Panc1 (cell line): Measurements from ENCODE around the gene PKIB. TPM values are rescaled to one million over a fixed set of nuclear protein-coding genes. Genes with fewer than 3 reads are reported as not detected.
A peak's percentile ranks its signal among the peaks of the same experiment; 100 is the strongest.

Experiments
- ATAC-seq: fragments of 200-7000 bp; cut with Tn5 transposase; 2 replicates; pipeline ENCODE4 v1.9.1; 2020; ENCODE audit warnings: mild to moderate bottlenecking, moderate library complexity
- BruUV-seq: library from RNA; stranded (reverse); fragments of 400-500 nt; replicated peaks from 2 replicates; lab custom pipeline; 2021; lab: Mats Ljungman, UMichigan
- CTCF ChIA-PET: fragments of 300-600 bp; sonication (Branson Sonifier 250); formaldehyde crosslinking; loops from one replicate; lab custom pipeline; 2022; ENCODE audit warnings: antibody characterized with exemption; lab: Charles Lee
- POLR2A ChIA-PET: fragments of 300-600 bp; sonication (Branson Sonifier 250); formaldehyde crosslinking; loops from one replicate; lab custom pipeline; 2022; ENCODE audit warnings: antibody characterized with exemption; lab: Charles Lee
- DNase-seq: peaks from one replicate; pipeline ENCODE4 v3.0.0-alpha.2; 2010; ENCODE audit warnings: low read depth, low spot score
- H3K27ac ChIP-seq: 2 replicates; pipeline ENCODE4 v1.5.1; 2011; ENCODE audit warnings: mild to moderate bottlenecking, low read length, inconsistent platforms
- H3K27me3 ChIP-seq: fragments of 200-500 bp; sonication (Bioruptor generic); 2 replicates; pipeline ENCODE4 v1.6.0; 2014; ENCODE audit warnings: low read length, inconsistent platforms; ENCODE audit not compliant: control insufficient read depth, insufficient read depth
- H3K36me3 ChIP-seq: fragments of 200-500 bp; sonication (Bioruptor generic); 2 replicates; pipeline ENCODE4 v1.5.1; 2014; ENCODE audit warnings: inconsistent platforms, mild to moderate bottlenecking, low read length, moderate library complexity; ENCODE audit not compliant: control insufficient read depth, insufficient read depth
- H3K4me1 ChIP-seq: 2 replicates; pipeline ENCODE4 v1.5.1; 2011; ENCODE audit warnings: inconsistent platforms, mild to moderate bottlenecking, low read length, moderate library complexity; ENCODE audit not compliant: control insufficient read depth, insufficient read depth
- H3K4me3 ChIP-seq, 2 experiments: 2 replicates each; pipeline ENCODE4 v1.5.1; 2011 to 2012; ENCODE audit warnings: low read depth in 2 of 2, low read length in 2 of 2, mild to moderate bottlenecking in 2 of 2, inconsistent platforms in 1 of 2, moderate library complexity in 1 of 2
- H3K9me3 ChIP-seq: fragments of 200-500 bp; sonication (Bioruptor generic); 2 replicates; pipeline ENCODE4 v1.5.1; 2014; ENCODE audit warnings: low read depth, mild to moderate bottlenecking, inconsistent platforms, low read length, moderate library complexity; ENCODE audit not compliant: control insufficient read depth, insufficient read depth
- CTCF ChIP-seq: fragments of 450-650 bp; IDR thresholded peaks from 2 replicates; pipeline ENCODE4 v1.5.1; 2017; ENCODE audit warnings: mild to moderate bottlenecking
- POLR2AphosphoS5 ChIP-seq: IDR thresholded peaks from 2 replicates; pipeline ENCODE4 v1.6.1; 2012; ENCODE audit warnings: mild to moderate bottlenecking, low read depth, low read length, moderate library complexity
- REST ChIP-seq, 2 experiments: IDR thresholded peaks; 2 replicates each; pipeline ENCODE4 v1.6.1; 2011 to 2012; ENCODE audit warnings: low read depth in 2 of 2, control low read depth in 1 of 2, low read length in 1 of 2, mild to moderate bottlenecking in 1 of 2, moderate library complexity in 1 of 2; ENCODE audit not compliant: insufficient read depth in 1 of 2
- SIN3A ChIP-seq: IDR thresholded peaks from 2 replicates; pipeline ENCODE4 v1.6.1; 2012; ENCODE audit warnings: low read depth, mild to moderate bottlenecking, low read length, moderate library complexity, borderline replicate concordance; ENCODE audit not compliant: insufficient read depth
- TCF7L2 ChIP-seq: IDR thresholded peaks from 2 replicates; pipeline ENCODE4 v1.6.1; 2011; ENCODE audit warnings: mild to moderate bottlenecking, low read depth, low read length, inconsistent platforms
- in situ Hi-C: cut with HindIII; loops from 2 replicates; pipeline ENCODE4 v1.10.0; 2016; ENCODE audit warnings: low sequenced_read_pairs, low pct_unique_long_range_greater_than_20kb
- intact Hi-C: fragments of 100-400 bp; cut with micrococcal nuclease; formaldehyde crosslinking; loops from one replicate; pipeline ENCODE4 v1.10.0; 2022; ENCODE audit not compliant: unreplicated experiment
- total RNA-seq: library from RNA; stranded (reverse); gene quantifications from one replicate; pipeline ENCODE4 v1.2.1, GENCODE V29; 2021; ENCODE audit not compliant: unreplicated experiment

Gene PKIB
- total RNA-seq, 1 experiment from 2014 or later, result 1.1 TPM

DNA sequence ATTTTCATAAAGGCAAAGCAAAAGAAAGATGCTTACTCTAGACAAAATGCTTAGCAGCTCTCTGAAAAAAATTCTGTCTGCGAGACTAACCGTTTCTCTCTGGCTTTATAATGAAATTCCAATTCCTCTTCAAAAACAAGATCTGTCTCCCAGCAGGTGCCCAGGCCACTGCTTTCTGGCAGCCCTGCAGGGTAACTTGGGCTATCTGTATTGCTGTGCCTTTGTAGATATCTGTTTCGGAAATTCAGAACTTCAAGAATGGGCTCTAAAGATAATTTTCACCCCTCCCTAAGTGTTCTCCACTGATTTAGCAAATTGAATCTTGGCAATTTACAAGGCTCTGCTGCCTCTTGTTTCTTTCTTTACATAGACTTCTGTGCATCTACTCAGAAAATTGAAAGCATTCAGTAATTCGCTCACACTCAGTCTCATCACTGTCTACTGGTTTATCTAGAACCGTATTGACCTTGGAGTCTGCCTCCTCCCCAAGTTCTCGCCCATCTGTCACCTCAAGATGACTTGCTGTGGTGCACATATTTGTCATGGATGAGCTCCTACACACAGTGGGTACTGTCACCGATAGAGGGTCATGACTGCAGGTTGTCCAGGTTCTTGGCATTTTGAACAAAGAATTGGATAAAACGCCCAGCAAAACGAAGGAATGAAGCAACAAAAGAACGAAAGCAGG, 142.9 kb downstream of the PKIB start:
- Histone ChIP-seq H3K36me3 (no peaks in the 10 kb centered on the region), H3K4me3 (peak overlapping the region in 1 of 2 experiments; percentile 17; a peak in 1 of 4 replicates), H3K4me1 (no peaks in the 10 kb centered on the region), H3K9me3 (no peaks in the 10 kb centered on the region), H3K27me3 (no peaks in the 10 kb centered on the region), H3K27ac (no peak overlapping the region)
- no TSS peak for BruUV-seq
- in situ Hi-C loops (no loop called here), intact Hi-C loops (no loop called here)
- CTCF ChIA-PET, result no interaction called here
- DNase-seq (no peak), ATAC-seq (no peak)
- POLR2A ChIA-PET, result no interaction called here
- TF ChIP-seq TCF7L2 (no peak), REST (IDR thresholded peaks at IDR 0.05; ENCODE audit: insufficient read depth in 1 of 2, low read depth in 2 of 2, low read length in 1 of 2) (no peak)

DNA sequence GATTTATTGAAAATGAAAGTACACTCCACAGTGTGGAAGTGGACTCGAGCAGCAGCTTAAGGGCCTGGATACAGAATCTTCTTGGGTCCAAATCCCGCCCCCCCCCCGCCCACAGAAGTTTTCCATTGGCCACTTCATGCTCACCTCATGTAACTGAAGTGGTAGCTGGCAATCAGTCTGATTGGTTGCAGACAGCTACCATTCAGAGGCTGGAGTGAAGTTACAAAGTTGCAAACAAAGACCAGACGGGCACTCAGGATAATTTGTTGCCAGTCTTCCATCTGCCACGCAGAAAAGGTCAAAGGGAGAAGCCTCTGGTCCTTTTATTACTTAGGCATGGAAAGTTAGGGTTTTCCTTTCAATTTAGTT, 143.5 kb downstream of the PKIB start:
- Histone ChIP-seq H3K4me3 (peak overlapping the region in 1 of 2 experiments; percentile 17; a peak in 2 of 4 replicates), H3K9me3 (no peaks in the 10 kb centered on the region), H3K36me3 (no peaks in the 10 kb centered on the region), H3K27me3 (no peaks in the 10 kb centered on the region), H3K4me1 (no peaks in the 10 kb centered on the region), H3K27ac (no peak overlapping the region)
- ChIA-PET CTCF (no interaction called here), POLR2A (no interaction called here)
- DNase-seq (no peak), ATAC-seq (no peak)
- BruUV-seq, result no TSS peak
- TF ChIP-seq CTCF (no peak), POLR2AphosphoS5 (no peak), REST (IDR thresholded peaks at IDR 0.05; ENCODE audit: insufficient read depth in 1 of 2, low read depth in 2 of 2, low read length in 1 of 2) (no peak), TCF7L2 (no peak), SIN3A (no peak)
- in situ Hi-C loops, result no loop called here
- intact Hi-C loops, result no loop called here
